Measurements from ENCODE around the gene FGF6. TPM values are rescaled to one million over a fixed set of nuclear protein-coding genes. Genes with fewer than 3 reads are reported as not detected.

The FGF6 gene
- polyA plus RNA-seq, 1 donor (not counting 4 experiments of a cell fraction or from before 2014, with no cell fraction given): not detected

- dilution Hi-C loops (cut with MboI; ENCODE audit: extremely low pct_ligation_motif_present, low sequenced_read_pairs): no loop called here
- Histone ChIP-seq H3K4me3 (ENCODE audit: control insufficient read depth in 2 of 3, extremely low read depth in 1 of 3, insufficient read depth in 2 of 3, low read depth in 1 of 3, low read length in 3 of 3) (no peak overlapping the region), H3K9me3 (ENCODE audit: control insufficient read depth, low read depth, low read length) (no peaks in the 10 kb centered on the region), H3K4me1 (ENCODE audit: control insufficient read depth, extremely low read depth, insufficient read depth, low read length) (no peaks in the 10 kb centered on the region), H3K4me2 (ENCODE audit: control insufficient read depth, extremely low read depth, insufficient read depth, low read depth, low read length) (no peak overlapping the region), H4K20me1 (ENCODE audit: control insufficient read depth, extremely low read depth, insufficient read depth, low read length) (no peaks in the 10 kb centered on the region), H2AFZ (ENCODE audit: control insufficient read depth, low read length) (no peak overlapping the region), H3K9ac (ENCODE audit: control insufficient read depth, extremely low read depth, insufficient read depth, low read length) (no peak overlapping the region), H3K27ac (ENCODE audit: control insufficient read depth, insufficient read depth, low read length) (no peak overlapping the region), H3K27me3 (ENCODE audit: control insufficient read depth, extremely low read depth, insufficient read depth, low read length) (peaks cover under 1% of the 10 kb centered on the region), H3K79me2 (ENCODE audit: control insufficient read depth, insufficient read depth, low read length) (no peaks in the 10 kb centered on the region), H3K9me1 (ENCODE audit: control insufficient read depth, extremely low read depth, insufficient read depth, low read length) (no peaks in the 10 kb centered on the region), H3K36me3 (ENCODE audit: control insufficient read depth in 2 of 2, extremely low read depth in 1 of 2, insufficient read depth in 2 of 2, low read length in 2 of 2) (no peaks in the 10 kb centered on the region)
- FAIRE-seq (no peak), DNase-seq (ENCODE audit: low read depth, low spot score) (no peak)
- TF ChIP-seq, protein P1, sequence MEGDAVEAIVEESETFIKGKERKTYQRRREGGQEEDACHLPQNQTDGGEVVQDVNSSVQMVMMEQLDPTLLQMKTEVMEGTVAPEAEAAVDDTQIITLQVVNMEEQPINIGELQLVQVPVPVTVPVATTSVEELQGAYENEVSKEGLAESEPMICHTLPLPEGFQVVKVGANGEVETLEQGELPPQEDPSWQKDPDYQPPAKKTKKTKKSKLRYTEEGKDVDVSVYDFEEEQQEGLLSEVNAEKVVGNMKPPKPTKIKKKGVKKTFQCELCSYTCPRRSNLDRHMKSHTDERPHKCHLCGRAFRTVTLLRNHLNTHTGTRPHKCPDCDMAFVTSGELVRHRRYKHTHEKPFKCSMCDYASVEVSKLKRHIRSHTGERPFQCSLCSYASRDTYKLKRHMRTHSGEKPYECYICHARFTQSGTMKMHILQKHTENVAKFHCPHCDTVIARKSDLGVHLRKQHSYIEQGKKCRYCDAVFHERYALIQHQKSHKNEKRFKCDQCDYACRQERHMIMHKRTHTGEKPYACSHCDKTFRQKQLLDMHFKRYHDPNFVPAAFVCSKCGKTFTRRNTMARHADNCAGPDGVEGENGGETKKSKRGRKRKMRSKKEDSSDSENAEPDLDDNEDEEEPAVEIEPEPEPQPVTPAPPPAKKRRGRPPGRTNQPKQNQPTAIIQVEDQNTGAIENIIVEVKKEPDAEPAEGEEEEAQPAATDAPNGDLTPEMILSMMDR (optimal IDR thresholded peaks at IDR 0.05 in 1 of 3, IDR thresholded peaks at IDR 0.05 in 1 of 3, conservative IDR thresholded peaks at IDR 0.05 in 1 of 3; ENCODE audit: extremely low read depth in 1 of 3, insufficient read depth in 2 of 3, low read length in 3 of 3): no peak
- TF ChIP-seq EZH2 (IDR thresholded peaks at IDR 0.05; ENCODE audit: low read length): no peak
These were observed 58.0 kb downstream of the FGF6 start for GRCh38 chr12:4387607-4388006.

DNA sequence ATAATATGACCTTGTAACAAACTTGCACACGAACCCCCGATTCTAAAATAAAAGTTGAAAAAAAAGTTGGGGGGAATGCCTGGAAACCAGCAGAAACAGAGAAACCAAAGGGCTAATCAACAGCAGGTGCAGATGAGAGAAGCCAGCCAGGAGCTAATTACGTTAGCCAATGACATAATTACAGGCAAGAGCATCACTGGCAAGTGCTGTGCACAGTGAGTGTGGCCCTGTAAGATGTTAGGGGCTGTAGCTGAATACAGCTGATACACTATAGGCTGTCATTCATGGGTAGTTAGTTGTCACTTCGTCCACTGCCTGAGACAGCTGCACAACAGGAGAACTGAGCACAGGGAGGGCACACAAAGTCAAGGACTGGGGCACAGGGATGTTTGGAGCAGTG lies 58.8 kb downstream of the FGF6 start:
- Histone ChIP-seq H3K4me3 (ENCODE audit: control insufficient read depth in 2 of 3, extremely low read depth in 1 of 3, insufficient read depth in 2 of 3, low read depth in 1 of 3, low read length in 3 of 3) (no peak overlapping the region), H3K27me3 (ENCODE audit: control insufficient read depth, extremely low read depth, insufficient read depth, low read length) (peaks cover 3% of the 10 kb centered on the region), H3K9me3 (ENCODE audit: control insufficient read depth, low read depth, low read length) (no peaks in the 10 kb centered on the region), H2AFZ (ENCODE audit: control insufficient read depth, low read length) (no peak overlapping the region), H3K4me1 (ENCODE audit: control insufficient read depth, extremely low read depth, insufficient read depth, low read length) (no peaks in the 10 kb centered on the region), H3K4me2 (ENCODE audit: control insufficient read depth, extremely low read depth, insufficient read depth, low read depth, low read length) (no peak overlapping the region), H3K9ac (ENCODE audit: control insufficient read depth, extremely low read depth, insufficient read depth, low read length) (no peak overlapping the region), H3K36me3 (ENCODE audit: control insufficient read depth in 2 of 2, extremely low read depth in 1 of 2, insufficient read depth in 2 of 2, low read length in 2 of 2) (no peaks in the 10 kb centered on the region), H3K79me2 (ENCODE audit: control insufficient read depth, insufficient read depth, low read length) (no peaks in the 10 kb centered on the region), H3K9me1 (ENCODE audit: control insufficient read depth, extremely low read depth, insufficient read depth, low read length) (no peaks in the 10 kb centered on the region), H3K27ac (ENCODE audit: control insufficient read depth, insufficient read depth, low read length) (no peak overlapping the region), H4K20me1 (ENCODE audit: control insufficient read depth, extremely low read depth, insufficient read depth, low read length) (no peaks in the 10 kb centered on the region)
- no peak for FAIRE-seq
- no peak for DNase-seq (ENCODE audit: low read depth, low spot score)
- dilution Hi-C loops (cut with MboI; ENCODE audit: extremely low pct_ligation_motif_present, low sequenced_read_pairs): no loop called here
- TF ChIP-seq, protein P1 (optimal IDR thresholded peaks at IDR 0.05 in 1 of 3, IDR thresholded peaks at IDR 0.05 in 1 of 3, conservative IDR thresholded peaks at IDR 0.05 in 1 of 3; ENCODE audit: extremely low read depth in 1 of 3, insufficient read depth in 2 of 3, low read length in 3 of 3): no peak
- TF ChIP-seq EZH2 (IDR thresholded peaks at IDR 0.05; ENCODE audit: low read length): no peak

Other genes with a start within 250 kb of the FGF6 start
- 310 to 574 TPM (median 324 TPM) in 3 replicates for gene CCND2, start 172.1 kb downstream of the FGF6 start, polyA plus RNA-seq
- 15.3 to 37.3 TPM (median 28.0 TPM) in 3 replicates for gene TIGAR, start 124.6 kb downstream of the FGF6 start, polyA plus RNA-seq
- not detected in 3 replicates for gene FGF23, start 66.1 kb downstream of the FGF6 start, polyA plus RNA-seq
- 2.6 to 13.0 TPM (median 8.6 TPM) in 3 replicates for gene RAD51AP1, start 93.1 kb upstream of the FGF6 start, polyA plus RNA-seq
- gene DYRK4, start 116.4 kb upstream of the FGF6 start, polyA plus RNA-seq: 43.0 to 64.6 TPM (median 60.1 TPM) in 3 replicates
- 0.72 to 0.95 TPM (median 0.88 TPM) in 3 replicates for gene AKAP3, start 203.2 kb upstream of the FGF6 start, polyA plus RNA-seq
- gene NDUFA9, start 203.3 kb upstream of the FGF6 start, polyA plus RNA-seq: 68.0 to 94.6 TPM (median 84.6 TPM) in 3 replicates